T-helper 17 cell (primary cell): ENCODE results near the gene PLD5. TPM values are rescaled to one million over a fixed set of nuclear protein-coding genes. Genes with fewer than 3 reads are reported as not detected.

Source experiments
- ATAC-seq: fragments of 150-1000 bp; cut with Tn5 transposase; 2 replicates; pipeline ENCODE4 v1.10.0; 2021; ENCODE audit warnings: mild to moderate bottlenecking, moderate library complexity
- DNase-seq, 3 donors: peaks; one replicate each; pipeline versions ENCODE4 v3.0.0 to v3.0.0-alpha.2; 2020 to 2021
- H3K9me3 ChIP-seq: one replicate; pipeline ENCODE4 v1.7.0; 2013; ENCODE audit warnings: low read length, mild to moderate bottlenecking; ENCODE audit not compliant: control insufficient read depth, poor library complexity, severe bottlenecking
- H3K27ac Mint-ChIP-seq: one replicate; pipeline ENCODE4 v1.8.0; 2022; ENCODE audit warnings: mild to moderate bottlenecking, moderate library complexity, mixed read lengths
- H3K27me3 Mint-ChIP-seq: one replicate; pipeline ENCODE4 v1.8.0; 2022; ENCODE audit warnings: mixed read lengths
- H3K36me3 Mint-ChIP-seq: one replicate; pipeline ENCODE4 v1.8.0; 2022; ENCODE audit warnings: low read depth, mixed read lengths
- H3K4me1 Mint-ChIP-seq: one replicate; pipeline ENCODE4 v1.8.0; 2022; ENCODE audit warnings: mild to moderate bottlenecking, mixed read lengths
- H3K4me3 Mint-ChIP-seq: one replicate; pipeline ENCODE4 v1.8.0; 2022; ENCODE audit warnings: mild to moderate bottlenecking, moderate library complexity, mixed read lengths
- total RNA-seq, 4 donors: library from RNA in 2 of 4; stranded (reverse) in 2 of 4; gene quantifications; one replicate each; pipeline ENCODE4 v1.2.3 and lab custom pipeline; 2022 to 2026

Gene PLD5
- total RNA-seq, 2 donors from 2014 or later = not detected

DNA sequence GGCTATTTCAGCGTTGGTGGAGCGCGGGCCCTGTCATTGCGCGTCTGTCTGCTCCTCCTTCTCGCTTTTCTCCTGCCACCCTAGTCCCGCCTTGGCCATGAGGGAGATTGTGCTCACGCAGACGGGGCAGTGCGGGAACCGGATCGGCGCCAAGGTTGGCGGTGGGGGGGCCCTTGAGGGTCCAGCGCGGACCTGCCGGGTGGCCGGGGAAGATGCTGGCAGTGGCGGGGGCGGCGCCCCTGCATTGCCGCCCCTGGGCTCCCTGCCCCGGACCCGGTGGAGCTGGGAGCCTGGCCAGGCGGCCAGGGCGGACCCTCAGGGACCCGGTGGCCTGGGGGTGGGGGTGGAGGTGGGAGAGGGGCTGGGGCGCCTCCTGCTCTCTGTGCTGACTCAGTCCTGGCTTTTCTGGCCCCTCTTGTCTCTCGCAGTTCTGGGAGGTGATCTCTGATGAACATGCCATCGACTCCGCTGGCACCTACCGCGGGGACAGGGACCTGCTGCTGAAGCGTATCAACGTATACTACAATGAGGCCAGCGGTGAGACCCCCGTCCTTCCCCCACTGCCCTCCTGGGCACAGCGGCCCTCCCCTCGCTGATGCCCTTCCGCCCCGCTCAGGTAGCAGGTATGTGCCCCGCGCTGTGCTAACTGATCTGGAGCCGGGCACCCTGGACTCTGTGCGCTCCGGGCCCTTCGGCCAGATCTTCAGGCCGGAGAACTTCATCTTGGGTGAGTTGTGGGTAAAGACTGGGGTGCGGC lies 467.3 kb downstream of the PLD5 start:
- DNase-seq (no peak), ATAC-seq (no peak)
- no peaks in the 10 kb centered on the region for H3K36me3 Mint-ChIP-seq
- H3K4me1 Mint-ChIP-seq = no peaks in the 10 kb centered on the region
- peaks cover 14% of the 10 kb centered on the region for H3K27me3 Mint-ChIP-seq
- H3K9me3 ChIP-seq = no peaks in the 10 kb centered on the region
- no peak overlapping the region for H3K4me3 Mint-ChIP-seq
- H3K27ac Mint-ChIP-seq = no peak overlapping the region

DNA sequence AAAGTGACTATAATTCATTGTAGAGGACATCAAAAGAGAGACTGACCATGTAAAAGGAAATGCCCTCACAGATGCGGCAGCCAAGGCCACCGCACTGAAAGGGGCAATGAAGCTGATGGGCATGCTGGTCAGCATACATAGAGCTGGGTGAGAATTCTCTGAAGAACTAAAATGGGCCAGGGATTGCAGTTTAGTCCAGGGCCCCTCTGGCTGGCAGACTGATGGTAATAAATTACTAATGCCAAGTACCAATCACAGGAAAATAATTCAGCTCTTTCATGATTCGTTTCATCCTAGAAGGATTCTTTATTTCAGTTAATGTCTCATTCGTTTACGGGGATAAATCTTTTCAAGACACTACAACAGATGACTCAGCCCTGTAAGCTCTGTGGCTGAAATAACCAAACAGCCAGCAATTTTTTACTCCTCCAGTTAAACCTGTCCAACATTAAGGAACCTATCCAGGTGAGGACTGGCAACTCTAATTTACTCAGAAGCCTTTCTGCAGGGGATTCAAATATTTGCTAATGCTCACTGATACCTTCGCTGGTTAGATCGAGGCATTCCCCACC lies 468.7 kb downstream of the PLD5 start:
- H3K27me3 Mint-ChIP-seq = peaks cover 14% of the 10 kb centered on the region
- no peaks in the 10 kb centered on the region for H3K9me3 ChIP-seq
- H3K27ac Mint-ChIP-seq = no peak overlapping the region
- no peaks in the 10 kb centered on the region for H3K4me1 Mint-ChIP-seq
- H3K36me3 Mint-ChIP-seq = no peaks in the 10 kb centered on the region
- DNase-seq (no peak), ATAC-seq (no peak)
- H3K4me3 Mint-ChIP-seq = no peak overlapping the region

DNA sequence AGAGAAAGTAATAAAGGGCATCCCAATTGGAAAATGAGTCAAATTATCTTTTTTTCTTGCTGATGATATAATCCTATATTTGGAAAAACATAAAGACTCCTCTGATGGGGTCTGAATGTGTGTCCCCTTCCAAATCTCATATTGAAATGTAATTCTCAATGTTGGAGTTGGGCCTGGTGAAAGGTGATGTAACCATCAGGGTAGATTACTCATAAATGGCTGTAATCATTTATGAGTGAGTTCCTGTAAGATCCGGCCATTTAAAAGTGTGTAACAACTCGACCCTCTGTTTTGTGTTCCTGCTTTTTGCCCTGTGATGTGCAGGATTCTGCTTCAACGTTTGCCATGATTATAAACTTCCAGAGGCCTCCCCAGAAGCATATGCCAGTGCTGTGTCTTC lies 481.3 kb downstream of the PLD5 start:
- no peak for ATAC-seq
- no peak for DNase-seq
- H3K9me3 ChIP-seq = no peaks in the 10 kb centered on the region
- Mint-ChIP-seq H3K36me3 (no peaks in the 10 kb centered on the region), H3K27me3 (no peaks in the 10 kb centered on the region), H3K4me3 (no peak overlapping the region), H3K27ac (no peak overlapping the region), H3K4me1 (no peaks in the 10 kb centered on the region)

DNA sequence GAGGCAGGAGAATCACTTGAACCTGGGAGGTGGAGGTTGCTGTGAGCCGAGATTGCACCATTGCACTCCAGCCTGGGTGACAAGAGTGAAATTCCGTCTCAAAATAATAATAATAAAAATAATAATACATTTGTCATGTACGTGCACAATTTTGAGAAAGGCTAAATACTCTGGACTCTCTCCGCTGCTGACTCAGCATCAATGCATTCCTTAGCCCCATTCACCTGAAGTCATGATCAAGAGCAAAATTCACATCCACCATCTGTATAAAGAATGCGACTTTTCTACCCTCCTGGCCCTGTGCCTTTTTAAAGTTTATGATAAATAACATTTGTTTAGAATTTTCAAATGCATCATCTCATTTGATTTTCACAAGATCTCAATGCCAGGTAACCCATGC lies 490.1 kb downstream of the PLD5 start:
- DNase-seq (no peak), ATAC-seq (no peak)
- Mint-ChIP-seq H3K27ac (no peak overlapping the region), H3K36me3 (no peaks in the 10 kb centered on the region), H3K27me3 (peaks cover 20% of the 10 kb centered on the region), H3K4me1 (no peaks in the 10 kb centered on the region), H3K4me3 (no peak overlapping the region)
- H3K9me3 ChIP-seq = no peaks in the 10 kb centered on the region

DNA sequence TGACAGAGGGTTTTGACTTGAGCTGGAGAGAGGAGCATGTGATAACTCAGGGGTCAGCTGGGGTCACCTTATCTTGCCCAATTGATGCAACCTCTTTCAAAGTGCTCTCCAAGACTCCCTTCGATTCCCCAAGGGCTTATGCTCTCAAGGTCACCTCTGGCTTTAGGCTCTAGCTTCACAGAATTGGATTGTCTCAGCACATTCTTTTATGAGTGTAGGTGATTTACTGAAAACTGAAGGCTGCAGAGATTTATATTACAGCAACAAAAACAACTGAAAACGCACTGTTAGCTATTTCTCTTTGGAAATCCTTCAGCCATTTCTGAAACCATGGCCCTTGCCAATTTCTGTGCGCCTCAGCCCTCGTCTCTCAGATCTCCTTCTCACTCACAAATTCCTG lies 491.1 kb downstream of the PLD5 start:
- DNase-seq = no peak
- no peaks in the 10 kb centered on the region for H3K4me1 Mint-ChIP-seq
- ATAC-seq = no peak
- no peaks in the 10 kb centered on the region for H3K9me3 ChIP-seq
- no peak overlapping the region for H3K27ac Mint-ChIP-seq
- peaks cover 20% of the 10 kb centered on the region for H3K27me3 Mint-ChIP-seq
- H3K36me3 Mint-ChIP-seq = no peaks in the 10 kb centered on the region
- H3K4me3 Mint-ChIP-seq = no peak overlapping the region
